Pancreas (tissue), 10 donors: Measurements from ENCODE around the gene LRRC56. TPM values are rescaled to one million over a fixed set of nuclear protein-coding genes. Genes with fewer than 3 reads are reported as not detected.

Source experiments
- ATAC-seq, 4 donors: fragments of 200-7000 bp; cut with Tn5 transposase; one replicate each; pipeline versions ENCODE4 v1.8.0 to v1.9.1; 2020; ENCODE audit warnings: mild to moderate bottlenecking in 4 of 4, moderate library complexity in 4 of 4
- DNase-seq, 6 donors: peaks; one replicate each; pipeline ENCODE4 v3.0.0-alpha.2; 2020
- FAIRE-seq: peaks from 2 replicates; lab custom pipeline; 2012; peaks lifted over from hg19 to GRCh38; lab: Jason Lieb, UNC
- H3K27ac ChIP-seq, 4 donors: fragments of 200-600 bp; sonication (generic); 1 replicate in 3 of 4; 2 replicates in 1 of 4; pipeline versions ENCODE4 v1.5.0 to v1.8.0; 2020
- H3K27me3 ChIP-seq, 4 donors: fragments of 200-600 bp; one replicate each; pipeline ENCODE4 v1.8.0; 2021
- H3K36me3 ChIP-seq, 3 donors: fragments of 200-600 bp; sonication (generic) in 1 of 3; one replicate each; pipeline versions ENCODE4 v1.5.0 to v1.8.0; 2020 to 2021
- H3K4me1 ChIP-seq, 3 donors: fragments of 200-600 bp; one replicate each; pipeline ENCODE4 v1.8.0; 2021
- H3K4me3 ChIP-seq, 4 donors: fragments of 200-600 bp; sonication (generic) in 2 of 4; one replicate each; pipeline versions ENCODE4 v1.5.0 to v1.8.0; 2020 to 2021
- H3K9me3 ChIP-seq, 4 donors: fragments of 200-600 bp; one replicate each; pipeline ENCODE4 v1.8.0; 2021
- WGBS, 2 donors: extraction: QIAGEN DNeasy Blood & Tissue Kit; methylation state at CpG; one replicate each; pipeline ENCODE4 v1.1.7; 2013; 5-methylcytosine and 5-hydroxymethylcytosine counted together
- intact Hi-C, 3 donors: fragments of 100-400 bp; cut with DNase I; formaldehyde crosslinking; loops; one replicate each; pipeline versions ENCODE4 v1.11.1 to v1.14.2; 2022
- polyA plus RNA-seq, 2 donors: library from polyadenylated mRNA; stranded (reverse); fragments of 200-250 nt; gene quantifications; one replicate each; pipeline ENCODE4 v1.2.3, GENCODE V29; 2013
- total RNA-seq, 6 donors: library from RNA; stranded (reverse); fragmentation: NEBNext Ultra II Directional in 4 of 6; extraction: Animal tissue kit (Norgen Biotek cat#: 25700) in 4 of 6; gene quantifications; one replicate each; pipeline versions ENCODE4 v1.2.1 to v1.2.4, GENCODE V29; 2021 to 2023
- TF ChIP-seq, protein P1 (sequence below), 4 donors: fragments of 200-600 bp; sonication (generic) in 3 of 4; IDR thresholded peaks; one replicate each; pipeline versions ENCODE4 v1.5.0 to v1.8.0; 2021; ENCODE audit warnings: antibody characterized with exemption in 4 of 4
- donor health status: healthy with polysubstance abuse.
- donor health status: DM: no; HTN: no; CAD: no; lungs with moderate emphysema.
- donor health status: DM: no; HTN: no; CAD: no.
- donor health status: control.
- donor health status: control.
- donor health status: Bipolar disorder and iron deficiency.
- donor health status: DM: yes; HTN: yes; CAD: no.
- donor health status: DM: no; HTN: no; CAD: no.
- donor health status: DM: no; HTN: no; CAD: no.
- donor health status: DM: yes; HTN: yes; CAD: no.

The LRRC56 gene
- total and polyA plus RNA-seq, 8 donors = 0.98 to 7.3 (median 1.8) TPM

DNA sequence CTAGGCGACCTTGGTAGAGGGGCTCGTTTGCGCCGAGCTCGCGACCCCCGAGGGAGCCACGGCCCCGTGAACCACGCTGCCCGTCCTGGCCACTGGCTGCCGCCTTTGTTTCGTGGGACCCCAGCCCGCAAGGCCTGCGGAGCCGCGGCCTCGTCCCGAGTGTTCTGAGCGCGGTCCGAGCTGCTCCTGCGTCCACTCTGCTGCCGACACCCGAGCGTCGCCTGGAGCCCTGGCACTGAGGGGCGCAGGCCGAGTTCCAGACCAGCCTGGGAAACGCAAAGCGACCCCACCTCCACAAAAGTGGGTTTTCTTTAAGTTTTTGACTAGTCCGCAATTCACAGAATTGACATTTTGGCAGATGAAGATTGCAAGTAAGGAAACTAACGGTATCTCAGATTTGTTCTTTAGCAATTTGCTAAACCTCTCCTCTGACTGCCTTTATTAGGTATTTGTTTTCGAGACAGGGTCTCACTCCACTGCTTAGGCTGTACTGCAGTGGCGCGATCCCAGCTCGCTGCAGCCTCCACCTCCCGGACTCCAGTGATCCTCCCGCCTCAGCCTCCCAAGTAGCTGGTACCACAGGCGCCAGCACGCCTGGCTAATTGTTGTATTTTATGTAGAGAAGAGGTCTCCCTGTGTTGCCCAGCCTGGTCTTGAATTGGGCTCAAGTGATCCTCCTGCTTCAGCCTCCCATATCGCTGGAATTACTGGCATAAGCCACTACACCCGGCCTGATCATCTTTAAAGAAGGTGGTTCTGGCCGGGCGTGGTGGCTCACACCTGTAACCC is 29.4 kb upstream of the LRRC56 start:
- FAIRE-seq (no peak), DNase-seq (peak in 3 of 6 donors; percentile 40 to 53 (median 49)), ATAC-seq (no peak)
- Histone ChIP-seq H3K4me3 (peak overlapping the region; percentile 37 to 63 (median 54)), H3K4me1 (peaks cover 5 to 16% (median 11%) of the 10 kb centered on the region in 3 donors), H3K27me3 (no peaks in the 10 kb centered on the region), H3K9me3 (no peaks in the 10 kb centered on the region), H3K36me3 (no peaks in the 10 kb centered on the region), H3K27ac (peak overlapping the region; percentile 92 to 99 (median 96))
- intact Hi-C loops = no loop called here
- 47 to 49% methylated on average over 45 of the region's 45 CpGs for WGBS, 2 donors
- TF ChIP-seq, protein P1, sequence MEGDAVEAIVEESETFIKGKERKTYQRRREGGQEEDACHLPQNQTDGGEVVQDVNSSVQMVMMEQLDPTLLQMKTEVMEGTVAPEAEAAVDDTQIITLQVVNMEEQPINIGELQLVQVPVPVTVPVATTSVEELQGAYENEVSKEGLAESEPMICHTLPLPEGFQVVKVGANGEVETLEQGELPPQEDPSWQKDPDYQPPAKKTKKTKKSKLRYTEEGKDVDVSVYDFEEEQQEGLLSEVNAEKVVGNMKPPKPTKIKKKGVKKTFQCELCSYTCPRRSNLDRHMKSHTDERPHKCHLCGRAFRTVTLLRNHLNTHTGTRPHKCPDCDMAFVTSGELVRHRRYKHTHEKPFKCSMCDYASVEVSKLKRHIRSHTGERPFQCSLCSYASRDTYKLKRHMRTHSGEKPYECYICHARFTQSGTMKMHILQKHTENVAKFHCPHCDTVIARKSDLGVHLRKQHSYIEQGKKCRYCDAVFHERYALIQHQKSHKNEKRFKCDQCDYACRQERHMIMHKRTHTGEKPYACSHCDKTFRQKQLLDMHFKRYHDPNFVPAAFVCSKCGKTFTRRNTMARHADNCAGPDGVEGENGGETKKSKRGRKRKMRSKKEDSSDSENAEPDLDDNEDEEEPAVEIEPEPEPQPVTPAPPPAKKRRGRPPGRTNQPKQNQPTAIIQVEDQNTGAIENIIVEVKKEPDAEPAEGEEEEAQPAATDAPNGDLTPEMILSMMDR (IDR thresholded peaks at IDR 0.05) = no peak

DNA sequence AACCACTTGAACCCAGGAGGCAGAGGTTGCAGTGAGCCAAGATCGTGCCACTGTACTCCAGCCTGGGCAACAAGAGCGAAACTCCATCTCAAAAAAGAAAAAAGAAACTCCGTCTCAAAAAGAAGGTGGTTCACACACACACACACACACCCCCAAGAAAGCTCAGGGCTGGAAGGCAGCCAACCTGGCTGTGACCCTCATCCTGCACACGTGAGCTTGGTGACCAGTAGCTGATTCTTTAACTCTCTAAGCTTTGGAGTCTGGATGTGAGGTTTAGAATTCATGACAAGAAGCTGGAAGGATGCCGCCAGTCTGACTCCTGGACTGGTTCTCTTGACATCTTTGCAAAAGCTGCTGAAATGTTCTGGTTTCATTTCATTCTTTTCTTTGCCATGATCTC is 28.4 kb upstream of the LRRC56 start:
- TF ChIP-seq, protein P1 (IDR thresholded peaks at IDR 0.05) = no peak
- ATAC-seq (no peak), FAIRE-seq (no peak), DNase-seq (peak in 1 of 6 donors; percentile 56)
- Histone ChIP-seq H3K4me1 (peaks cover 5 to 16% (median 11%) of the 10 kb centered on the region in 3 donors), H3K36me3 (no peaks in the 10 kb centered on the region), H3K4me3 (no peak overlapping the region), H3K27ac (no peak overlapping the region), H3K27me3 (no peaks in the 10 kb centered on the region), H3K9me3 (no peaks in the 10 kb centered on the region)
- 90 to 91% methylated on average over 5 of the region's 5 CpGs for WGBS, 2 donors
- intact Hi-C loops = no loop called here

DNA sequence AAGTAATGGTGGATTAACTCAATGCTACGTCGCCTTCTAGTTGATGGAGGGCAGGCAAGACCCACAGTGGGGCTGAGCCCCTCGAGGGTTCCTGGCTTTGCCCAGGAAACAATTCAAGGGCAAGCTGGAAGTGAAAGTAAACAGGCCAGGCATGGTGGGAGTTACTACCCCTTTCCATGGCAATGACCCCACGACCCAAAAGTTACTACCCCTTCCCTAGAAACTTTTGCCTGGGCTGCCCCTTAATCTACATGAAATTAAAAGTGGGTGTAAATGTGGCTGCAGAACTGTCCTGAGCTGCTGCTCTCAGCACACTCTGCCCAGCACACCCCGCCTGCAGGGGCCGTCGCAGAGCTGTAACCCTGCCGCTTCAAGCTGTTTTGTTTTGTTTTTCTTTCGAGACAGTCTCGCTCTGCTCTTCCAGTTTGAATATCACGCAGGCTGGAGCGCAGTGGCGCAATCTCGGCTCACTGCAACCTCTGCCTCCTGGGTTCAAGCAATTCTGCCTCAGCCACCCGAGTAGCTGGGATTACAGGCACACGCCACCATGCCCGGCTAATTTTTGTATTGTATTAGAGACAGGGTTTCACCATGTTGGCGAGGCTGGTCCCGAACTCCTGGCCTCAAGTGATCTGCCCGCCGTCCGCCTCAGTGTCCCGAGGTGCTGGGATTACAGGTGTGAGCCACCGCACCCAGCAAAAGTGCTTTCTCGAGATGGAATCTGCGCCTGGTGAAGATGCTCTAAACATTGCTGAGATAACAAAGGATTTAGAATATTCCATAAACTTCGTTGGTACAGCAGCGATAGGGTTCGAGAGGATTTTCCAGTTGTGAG is 24.3 kb upstream of the LRRC56 start:
- no peaks in the 10 kb centered on the region for H3K27me3 ChIP-seq
- WGBS, 2 donors = 92 to 96% methylated on average over 29 of the region's 29 CpGs
- no peaks in the 10 kb centered on the region for H3K36me3 ChIP-seq
- no peak overlapping the region for H3K4me3 ChIP-seq
- DNase-seq (no peak), ATAC-seq (no peak), FAIRE-seq (no peak)
- intact Hi-C loops = no loop called here
- peaks cover 0 to 2% (median 0%) of the 10 kb centered on the region in 3 donors for H3K4me1 ChIP-seq
- TF ChIP-seq, protein P1 (IDR thresholded peaks at IDR 0.05) = no peak
- no peak overlapping the region for H3K27ac ChIP-seq
- H3K9me3 ChIP-seq = no peaks in the 10 kb centered on the region

DNA sequence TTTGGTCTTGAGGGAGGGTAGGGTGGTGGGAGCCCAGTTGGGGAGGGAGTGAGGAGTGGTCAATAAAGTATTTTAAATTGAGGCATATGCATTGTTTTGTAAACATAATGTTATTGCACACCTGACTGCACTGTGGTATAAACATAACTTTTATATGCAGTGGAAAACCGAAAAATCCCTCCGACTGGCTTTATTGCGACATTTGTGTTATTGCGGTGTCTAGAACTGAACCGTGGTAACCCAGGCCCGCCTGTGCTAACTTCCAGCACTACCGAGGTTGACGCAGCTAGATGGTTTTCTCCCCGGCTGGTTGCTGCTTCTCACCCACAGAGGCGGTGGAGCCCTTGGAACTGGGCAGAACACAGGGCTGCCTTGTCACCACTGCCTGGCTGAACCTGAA is 22.7 kb upstream of the LRRC56 start:
- intact Hi-C loops = no loop called here
- H3K4me1 ChIP-seq = peaks cover 0 to 4% (median 0%) of the 10 kb centered on the region in 3 donors
- DNase-seq (no peak), ATAC-seq (no peak), FAIRE-seq (no peak)
- WGBS, 2 donors = 89 to 94% methylated on average over 10 of the region's 10 CpGs
- no peaks in the 10 kb centered on the region for H3K36me3 ChIP-seq
- no peak overlapping the region for H3K4me3 ChIP-seq
- no peaks in the 10 kb centered on the region for H3K27me3 ChIP-seq
- H3K27ac ChIP-seq = no peak overlapping the region
- TF ChIP-seq, protein P1 (IDR thresholded peaks at IDR 0.05) = no peak
- no peaks in the 10 kb centered on the region for H3K9me3 ChIP-seq
